ENCODE results near the gene LRRC55.

- TF ChIP-seq, protein P1, sequence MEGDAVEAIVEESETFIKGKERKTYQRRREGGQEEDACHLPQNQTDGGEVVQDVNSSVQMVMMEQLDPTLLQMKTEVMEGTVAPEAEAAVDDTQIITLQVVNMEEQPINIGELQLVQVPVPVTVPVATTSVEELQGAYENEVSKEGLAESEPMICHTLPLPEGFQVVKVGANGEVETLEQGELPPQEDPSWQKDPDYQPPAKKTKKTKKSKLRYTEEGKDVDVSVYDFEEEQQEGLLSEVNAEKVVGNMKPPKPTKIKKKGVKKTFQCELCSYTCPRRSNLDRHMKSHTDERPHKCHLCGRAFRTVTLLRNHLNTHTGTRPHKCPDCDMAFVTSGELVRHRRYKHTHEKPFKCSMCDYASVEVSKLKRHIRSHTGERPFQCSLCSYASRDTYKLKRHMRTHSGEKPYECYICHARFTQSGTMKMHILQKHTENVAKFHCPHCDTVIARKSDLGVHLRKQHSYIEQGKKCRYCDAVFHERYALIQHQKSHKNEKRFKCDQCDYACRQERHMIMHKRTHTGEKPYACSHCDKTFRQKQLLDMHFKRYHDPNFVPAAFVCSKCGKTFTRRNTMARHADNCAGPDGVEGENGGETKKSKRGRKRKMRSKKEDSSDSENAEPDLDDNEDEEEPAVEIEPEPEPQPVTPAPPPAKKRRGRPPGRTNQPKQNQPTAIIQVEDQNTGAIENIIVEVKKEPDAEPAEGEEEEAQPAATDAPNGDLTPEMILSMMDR (IDR thresholded peaks at IDR 0.05; ENCODE audit: low read length) = no peak
- no peak for TF ChIP-seq EZH2 (optimal IDR thresholded peaks at IDR 0.05; ENCODE audit: low read depth, low read length)
- no peak for TF ChIP-seq EZH2phosphoT487 (IDR thresholded peaks at IDR 0.05; ENCODE audit: low read length)
Observed at GRCh38 chr11:57153448-57153847, 28.3 kb upstream of the LRRC55 start.

All from MM.1S (cell line).